Sigmoid colon (tissue), 4 donors: ENCODE data around the gene CDX2.

Experiments used
- CTCF ChIP-seq, 4 experiments: fragments of 450-650 bp in 3 of 4; fragments of 200-600 bp in 1 of 4; IDR thresholded peaks; one replicate each; pipeline ENCODE4 v1.5.1; 2016 to 2019; ENCODE audit warnings: antibody characterized with exemption in 4 of 4, mild to moderate bottlenecking in 3 of 4, moderate library complexity in 2 of 4
- EP300 ChIP-seq, 4 donors: sonication (generic); formaldehyde crosslinking; IDR thresholded peaks; one replicate each; pipeline ENCODE4 v1.6.1; 2017; ENCODE audit warnings: antibody characterized with exemption in 4 of 4
- POLR2A ChIP-seq, 2 donors: fragments of 450-650 bp; IDR thresholded peaks; one replicate each; pipeline ENCODE4 v1.6.1; 2016; ENCODE audit warnings: antibody characterized with exemption in 2 of 2, mild to moderate bottlenecking in 2 of 2, moderate library complexity in 2 of 2
- POLR2AphosphoS5 ChIP-seq, 4 donors: sonication (generic); formaldehyde crosslinking; IDR thresholded peaks; one replicate each; pipeline ENCODE4 v1.6.1; 2017; ENCODE audit warnings: antibody characterized with exemption in 4 of 4

- no peak for TF ChIP-seq CTCF (IDR thresholded peaks at IDR 0.05)
- TF ChIP-seq POLR2AphosphoS5 (IDR thresholded peaks at IDR 0.05), result no peak
- no peak for TF ChIP-seq POLR2A (IDR thresholded peaks at IDR 0.05)
- TF ChIP-seq EP300 (IDR thresholded peaks at IDR 0.05), result no peak
Observed at GRCh38 chr13:27923794-27924528, 45.2 kb downstream of the CDX2 start.
